BE2C (cell line): ENCODE data around the gene SPACA7. TPM values are rescaled to one million over a fixed set of nuclear protein-coding genes. Genes with fewer than 3 reads are reported as not detected.

Source experiments
- DNase-seq: peaks from one replicate; pipeline ENCODE4 v3.0.0-alpha.2; 2020
- H3K27me3 ChIP-seq: fragments of 250-450 bp; sonication (Bioruptor Pico); 2 replicates; pipeline ENCODE4 v1.5.1; 2020; ENCODE audit warnings: mild to moderate bottlenecking
- H3K36me3 ChIP-seq: fragments of 250-450 bp; sonication (Bioruptor Pico); 2 replicates; pipeline ENCODE4 v1.5.1; 2020; ENCODE audit warnings: mild to moderate bottlenecking
- H3K4me1 ChIP-seq: fragments of 250-450 bp; sonication (Bioruptor Pico); 2 replicates; pipeline ENCODE4 v1.5.1; 2020
- H3K4me3 ChIP-seq: 2 replicates; pipeline ENCODE4 v1.5.1; 2011; ENCODE audit warnings: low read depth, low read length
- H3K9me3 ChIP-seq: fragments of 250-450 bp; sonication (Bioruptor Pico); 2 replicates; pipeline ENCODE4 v1.5.1; 2020
- CTCF ChIP-seq: IDR thresholded peaks from 2 replicates; pipeline ENCODE4 v1.5.1; 2012; ENCODE audit warnings: mild to moderate bottlenecking, low read depth, low read length
- polyA plus RNA-seq: library from polyadenylated mRNA; unstranded; fragments of >200 nt; gene quantifications from one replicate; pipeline ENCODE4 v1.2.1, GENCODE V29; 2012; ENCODE audit warnings: low read depth, missing spikeins; ENCODE audit not compliant: insufficient read length, insufficient read depth

Gene SPACA7
- not detected for polyA plus RNA-seq

- no peaks in the 10 kb centered on the region for H3K4me1 ChIP-seq
These were observed at the start of gene SPACA7 for GRCh38 chr13:112376050-112376681. Gene SPACA7, plus strand, starts transcription at chr13:112376355. Its CDS starts 31 bp downstream, at chr13:112376386.

GRCh38 chr13:112326821-112327370 is 49.3 kb upstream of the SPACA7 start:
- H3K27me3 ChIP-seq, result peaks cover 89% of the 10 kb centered on the region
- no peaks in the 10 kb centered on the region for H3K4me1 ChIP-seq
- no peaks in the 10 kb centered on the region for H3K36me3 ChIP-seq
- DNase-seq, result no peak
- no peak for TF ChIP-seq CTCF
- H3K4me3 ChIP-seq, result no peak overlapping the region
- H3K9me3 ChIP-seq, result no peaks in the 10 kb centered on the region; the same call in 1 of the 2 replicates

More at GRCh38 chr13:112376050-112376681, at the start of gene SPACA7:
- H3K36me3 ChIP-seq, result no peaks in the 10 kb centered on the region
- H3K27me3 ChIP-seq, result peaks cover 41% of the 10 kb centered on the region
- H3K4me3 ChIP-seq, result no peak within 1 kb of the TSS
- no peak for TF ChIP-seq CTCF
- no peak for DNase-seq
- no peaks in the 10 kb centered on the region for H3K9me3 ChIP-seq

- DNase-seq, result no peak
- Histone ChIP-seq H3K4me1 (no peaks in the 10 kb centered on the region), H3K4me3 (no peak overlapping the region), H3K27me3 (peaks cover 93% of the 10 kb centered on the region), H3K9me3 (no peaks in the 10 kb centered on the region; the same call in 1 of the 2 replicates), H3K36me3 (no peaks in the 10 kb centered on the region)
- no peak for TF ChIP-seq CTCF
These were observed 47.2 kb upstream of the SPACA7 start for GRCh38 chr13:112328936-112329335.

GRCh38 chr13:112329376-112329775 is 46.8 kb upstream of the SPACA7 start:
- H3K4me3 ChIP-seq, result no peak overlapping the region
- no peaks in the 10 kb centered on the region for H3K36me3 ChIP-seq
- peaks cover 95% of the 10 kb centered on the region for H3K27me3 ChIP-seq
- DNase-seq, result no peak
- no peak for TF ChIP-seq CTCF
- no peaks in the 10 kb centered on the region for H3K4me1 ChIP-seq
- H3K9me3 ChIP-seq, result no peaks in the 10 kb centered on the region; the same call in 1 of the 2 replicates

GRCh38 chr13:112330066-112330465 is 46.1 kb upstream of the SPACA7 start:
- H3K4me1 ChIP-seq, result no peaks in the 10 kb centered on the region
- H3K27me3 ChIP-seq, result peaks cover 89% of the 10 kb centered on the region
- H3K9me3 ChIP-seq, result no peaks in the 10 kb centered on the region; the same call in 1 of the 2 replicates
- no peak for TF ChIP-seq CTCF
- DNase-seq, result no peak
- H3K4me3 ChIP-seq, result no peak overlapping the region
- H3K36me3 ChIP-seq, result no peaks in the 10 kb centered on the region
